ENCODE measurements around the gene CORIN. TPM values are rescaled to one million over a fixed set of nuclear protein-coding genes. Genes with fewer than 3 reads are reported as not detected.

CORIN gene
- total and polyA plus RNA-seq, 2 donors (not counting 1 experiment from before 2014, with no cell fraction given): 0.25 TPM; not detected in 1

GRCh38 chr4:47817275-47817674 lies 20.6 kb downstream of the CORIN start:
- ATAC-seq (ENCODE audit: low read depth): no peak
- ChIA-PET CTCF (no interaction called here), POLR2A (no interaction called here)
- Mint-ChIP-seq H3K4me3 (no peak overlapping the region), H3K9me3 (ENCODE audit: insufficient read depth) (no peaks in the 10 kb centered on the region), H3K27me3 (peaks cover 11% of the 10 kb centered on the region), H3K27ac (no peak overlapping the region), H3K4me1 (no peaks in the 10 kb centered on the region)
- no peak for TF ChIP-seq EZH2 (IDR thresholded peaks at IDR 0.05; ENCODE audit: borderline replicate concordance, insufficient read depth, low read depth, low read length, poor library complexity, severe bottlenecking)
- no peak for TF ChIP-seq CTCF (IDR thresholded peaks at IDR 0.05)
- H3K9me3 ChIP-seq (ENCODE audit: control extremely low read depth in 1 of 3, control insufficient read depth in 2 of 3, insufficient read depth in 1 of 3, low read length in 2 of 3): no peaks in the 10 kb centered on the region
- DNase-seq: no peak
- no peaks in the 10 kb centered on the region for H3K79me2 ChIP-seq (ENCODE audit: control insufficient read depth, insufficient read depth, low read length)
- H3K4me2 ChIP-seq (replicated peaks; ENCODE audit: low read depth, low read length, poor library complexity, severe bottlenecking): no peak overlapping the region
- no peak overlapping the region for H3K9ac ChIP-seq (ENCODE audit: low read length)
- H3K36me3 ChIP-seq (replicated peaks in 1 of 2; ENCODE audit: control extremely low read depth in 1 of 2, control insufficient read depth in 1 of 2, extremely low read depth in 1 of 2, insufficient read depth in 2 of 2, low read length in 1 of 2): no peaks in the 10 kb centered on the region
- intact Hi-C loops (cut with micrococcal nuclease): no loop called here
- peaks cover 0 to 7% (median 0%) of the 10 kb centered on the region in 4 experiments for H3K27me3 ChIP-seq (replicated peaks in 1 of 4; ENCODE audit: control extremely low read depth in 1 of 4, control insufficient read depth in 3 of 4, insufficient read depth in 4 of 4, low read length in 3 of 4)
- no peak overlapping the region for H2AFZ ChIP-seq (ENCODE audit: insufficient read depth, low read depth, low read length, poor library complexity, severe bottlenecking)
- H4K20me1 ChIP-seq (ENCODE audit: control insufficient read depth, insufficient read depth, low read length, poor library complexity, severe bottlenecking): no peaks in the 10 kb centered on the region
- H3K4me1 ChIP-seq (ENCODE audit: control insufficient read depth in 2 of 2, insufficient read depth in 2 of 2, low read length in 2 of 2): no peaks in the 10 kb centered on the region
- no peak overlapping the region for H3K4me3 ChIP-seq (ENCODE audit: control extremely low read depth in 1 of 5, extremely low read depth in 1 of 5, insufficient read depth in 1 of 5, low read depth in 2 of 5, low read length in 4 of 5)
- no peak overlapping the region for H3K27ac ChIP-seq (ENCODE audit: low read length in 2 of 2)

GRCh38 chr4:47816748-47817147 lies 21.1 kb downstream of the CORIN start:
- TF ChIP-seq CTCF (IDR thresholded peaks at IDR 0.05): no peak
- TF ChIP-seq EZH2 (IDR thresholded peaks at IDR 0.05; ENCODE audit: borderline replicate concordance, insufficient read depth, low read depth, low read length, poor library complexity, severe bottlenecking): no peak
- ChIA-PET CTCF (no interaction called here), POLR2A (no interaction called here)
- no peaks in the 10 kb centered on the region for H3K4me1 Mint-ChIP-seq
- H3K9me3 Mint-ChIP-seq (ENCODE audit: insufficient read depth): no peaks in the 10 kb centered on the region
- ATAC-seq (ENCODE audit: low read depth) (no peak), DNase-seq (no peak)
- H3K9me3 ChIP-seq (ENCODE audit: control extremely low read depth in 1 of 3, control insufficient read depth in 2 of 3, insufficient read depth in 1 of 3, low read length in 2 of 3): no peaks in the 10 kb centered on the region
- H3K4me3 Mint-ChIP-seq: no peak overlapping the region
- no peaks in the 10 kb centered on the region for H3K4me1 ChIP-seq (ENCODE audit: control insufficient read depth in 2 of 2, insufficient read depth in 2 of 2, low read length in 2 of 2)
- no peak overlapping the region for H2AFZ ChIP-seq (ENCODE audit: insufficient read depth, low read depth, low read length, poor library complexity, severe bottlenecking)
- no peak overlapping the region for H3K4me3 ChIP-seq (ENCODE audit: control extremely low read depth in 1 of 5, extremely low read depth in 1 of 5, insufficient read depth in 1 of 5, low read depth in 2 of 5, low read length in 4 of 5)
- H3K36me3 ChIP-seq (replicated peaks in 1 of 2; ENCODE audit: control extremely low read depth in 1 of 2, control insufficient read depth in 1 of 2, extremely low read depth in 1 of 2, insufficient read depth in 2 of 2, low read length in 1 of 2): no peaks in the 10 kb centered on the region
- no peak overlapping the region for H3K27ac ChIP-seq (ENCODE audit: low read length in 2 of 2)
- H3K27ac Mint-ChIP-seq: no peak overlapping the region
- 75% methylated on average over 1 of the region's 2 CpGs for WGBS (ENCODE audit: insufficient coverage)
- no peaks in the 10 kb centered on the region for H3K79me2 ChIP-seq (ENCODE audit: control insufficient read depth, insufficient read depth, low read length)
- intact Hi-C loops (cut with micrococcal nuclease): no loop called here
- H3K27me3 Mint-ChIP-seq: peaks cover 11% of the 10 kb centered on the region
- no peak overlapping the region for H3K4me2 ChIP-seq (replicated peaks; ENCODE audit: low read depth, low read length, poor library complexity, severe bottlenecking)
- peaks cover 0 to 7% (median 0%) of the 10 kb centered on the region in 4 experiments for H3K27me3 ChIP-seq (replicated peaks in 1 of 4; ENCODE audit: control extremely low read depth in 1 of 4, control insufficient read depth in 3 of 4, insufficient read depth in 4 of 4, low read length in 3 of 4)
- H4K20me1 ChIP-seq (ENCODE audit: control insufficient read depth, insufficient read depth, low read length, poor library complexity, severe bottlenecking): no peaks in the 10 kb centered on the region
- no peak overlapping the region for H3K9ac ChIP-seq (ENCODE audit: low read length)

Data from B cell (primary cell).